ENCODE results near the gene CCDC92.
A peak's percentile ranks its signal among the peaks of the same experiment; 100 is the strongest.

Gene CCDC92

GRCh38 chr12:123972457-123973401, at the start of gene CCDC92, which contains the start of gene ZNF664:
Gene CCDC92, minus strand, starts transcription at chr12:123972831. Its CDS starts 28,526 bp downstream, at chr12:123944305.
Gene ZNF664, plus strand, starts transcription at chr12:123973215. Its CDS starts 38,930 bp downstream, at chr12:124012145.
- peak; percentile 89 for DNase-seq

- no peak for DNase-seq
Measured at GRCh38 chr12:124022161-124022560, 49.5 kb upstream of the CCDC92 start.

- no peak for DNase-seq
Measured at GRCh38 chr12:124021007-124021406, 48.4 kb upstream of the CCDC92 start.

- no peak for DNase-seq
Measured at GRCh38 chr12:124020514-124020949, 47.9 kb upstream of the CCDC92 start.

- no peak for DNase-seq
Measured at GRCh38 chr12:124019115-124019514, 46.5 kb upstream of the CCDC92 start.

GRCh38 chr12:124018539-124018938, 45.9 kb upstream of the CCDC92 start:
- DNase-seq, result no peak

- DNase-seq, result no peak
Measured at GRCh38 chr12:124017064-124017463, 44.4 kb upstream of the CCDC92 start.

GRCh38 chr12:124015494-124016461, 43.1 kb upstream of the CCDC92 start:
- no peak for DNase-seq

- DNase-seq, result no peak
Measured at GRCh38 chr12:124013073-124013472, 40.4 kb upstream of the CCDC92 start.

- DNase-seq, result no peak
Measured at GRCh38 chr12:124011435-124012115, 38.9 kb upstream of the CCDC92 start.

- DNase-seq, result no peak
Measured at GRCh38 chr12:124010687-124011086, 38.1 kb upstream of the CCDC92 start.

- DNase-seq, result no peak
Measured at GRCh38 chr12:124009781-124010180, 37.1 kb upstream of the CCDC92 start.

GRCh38 chr12:124008595-124008994, 36.0 kb upstream of the CCDC92 start:
- no peak for DNase-seq

GRCh38 chr12:124007826-124008570, 35.4 kb upstream of the CCDC92 start:
- no peak for DNase-seq

- no peak for DNase-seq
Measured at GRCh38 chr12:124006846-124007713, 34.4 kb upstream of the CCDC92 start.

- DNase-seq, result no peak
Measured at GRCh38 chr12:124006085-124006845, 33.6 kb upstream of the CCDC92 start.

- DNase-seq, result no peak
Measured at GRCh38 chr12:124004233-124004875, 31.7 kb upstream of the CCDC92 start.

GRCh38 chr12:124002654-124003053, 30.0 kb upstream of the CCDC92 start:
- no peak for DNase-seq

- no peak for DNase-seq
Measured at GRCh38 chr12:124002021-124002644, 29.5 kb upstream of the CCDC92 start.

Measured in NCI-H748 treated with DMSO at 0.1 percent for 48 hours (cell line).